Suppressor macrophage treated with lipopolysaccharide for 1 hour (primary cell): ENCODE results near the gene RBMX.

Experiments
- DNase-seq, 3 donors: peaks; one replicate each; pipeline ENCODE4 v3.0.0-alpha.2; 2020 to 2022

RBMX gene

DNA sequence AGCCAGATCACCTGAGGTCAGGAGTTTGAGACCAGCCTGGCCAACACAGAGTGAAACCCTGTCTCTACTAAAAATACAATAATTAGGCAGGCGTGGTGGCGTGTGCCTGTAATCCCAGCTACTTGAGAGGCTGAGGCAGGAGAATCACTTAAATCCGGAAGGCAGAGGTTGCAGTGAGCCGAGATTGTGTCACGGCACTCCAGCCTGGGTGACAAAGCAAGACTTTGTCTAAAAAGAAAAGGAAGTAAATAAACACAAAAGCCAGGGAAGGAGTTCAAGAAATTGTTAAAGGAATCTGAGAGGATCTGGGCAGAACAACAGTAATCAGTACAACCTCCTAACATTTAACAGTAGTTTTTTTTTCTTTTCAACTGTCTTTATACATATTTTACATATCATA, 51.1 kb downstream of the RBMX start:
- peak; percentile 15 to 25 (median 20) for DNase-seq

DNA sequence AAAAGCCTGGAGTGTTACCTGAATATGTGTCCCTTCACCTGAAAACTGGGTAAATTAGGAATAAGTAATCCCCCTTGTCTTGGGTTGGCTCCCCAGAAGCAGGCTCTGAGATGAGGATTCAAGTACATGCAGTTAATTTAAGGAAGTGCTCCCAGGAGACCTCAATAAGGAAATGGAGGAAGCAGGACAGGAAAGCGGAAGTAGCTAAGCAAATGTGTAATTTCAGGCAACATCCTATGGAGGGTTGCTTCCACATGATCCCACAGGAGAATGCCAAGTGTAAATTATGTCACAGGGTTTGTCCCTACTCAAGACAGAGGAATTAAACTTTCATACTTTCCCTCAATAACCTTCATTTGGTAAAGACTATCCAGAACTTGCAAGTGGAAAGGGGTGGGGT, 51.7 kb downstream of the RBMX start:
- DNase-seq: peak; percentile 51 to 80 (median 62)

DNA sequence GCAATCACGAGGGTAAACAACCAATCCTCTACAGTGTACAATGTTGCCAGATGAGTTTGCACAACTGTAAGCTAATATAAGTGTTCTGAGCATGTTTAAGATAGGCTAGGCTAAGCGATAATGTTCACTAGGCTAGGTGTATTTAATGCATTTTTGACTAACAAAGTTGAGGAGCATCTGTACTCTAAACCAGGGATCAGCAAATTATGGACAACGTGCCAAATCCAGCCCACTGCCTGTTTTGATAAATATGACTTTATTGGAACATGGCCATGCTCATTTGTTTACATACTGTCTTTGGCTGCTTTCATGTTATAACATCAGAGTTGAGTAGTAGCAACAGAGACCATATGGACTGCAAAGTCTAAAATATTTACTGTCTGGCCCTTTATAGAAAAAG, 53.5 kb downstream of the RBMX start:
- DNase-seq: no peak

- DNase-seq: peak; percentile 21 to 45 (median 37)
Measured at GRCh38 chrX:136825771-136826170, 54.8 kb downstream of the RBMX start.
